HepG2 (cell line): ENCODE results near the gene SHISA9. TPM values are rescaled to one million over a fixed set of nuclear protein-coding genes. Genes with fewer than 3 reads are reported as not detected.
A peak's percentile ranks its signal among the peaks of the same experiment; 100 is the strongest.

Source experiments
- AKAP8 ChIP-seq: sonication (generic); formaldehyde crosslinking; IDR thresholded peaks from 2 replicates; pipeline ENCODE4 v1.5.1; 2020; ENCODE audit warnings: mild to moderate bottlenecking, missing genetic modification reagents
- ATF3 ChIP-seq: sonication (generic); formaldehyde crosslinking; IDR thresholded peaks from 2 replicates; pipeline ENCODE4 v1.4.0; 2020; ENCODE audit warnings: missing genetic modification reagents
- DNMT3B ChIP-seq: conservative IDR thresholded peaks from 2 replicates; pipeline ENCODE4 v1.6.1; 2016; ENCODE audit warnings: missing biosample characterization, control low read depth
- GFI1 ChIP-seq: sonication (generic); formaldehyde crosslinking; IDR thresholded peaks from 2 replicates; pipeline ENCODE4 v1.5.0; 2020; ENCODE audit warnings: missing genetic modification reagents, mild to moderate bottlenecking, borderline replicate concordance
- MYC ChIP-seq: sonication (generic); formaldehyde crosslinking; IDR thresholded peaks from 2 replicates; pipeline ENCODE4 v1.9.0; 2021; ENCODE audit warnings: missing genetic modification reagents, borderline replicate concordance
- NCOA2 ChIP-seq: sonication (generic); formaldehyde crosslinking; IDR thresholded peaks from 2 replicates; pipeline ENCODE4 v1.8.0; 2022; ENCODE audit warnings: inconsistent platforms
- SP5 ChIP-seq: IDR thresholded peaks from 2 replicates; pipeline ENCODE4 v1.6.1; 2016; ENCODE audit warnings: low read depth, borderline replicate concordance
- SRSF9 ChIP-seq: fragments of 200-400 bp; formaldehyde crosslinking; IDR thresholded peaks from 2 replicates; pipeline ENCODE4 v1.6.1; 2018; ENCODE audit warnings: borderline replicate concordance, mild to moderate bottlenecking, low read depth, low read length; ENCODE audit not compliant: insufficient read depth, poor library complexity, severe bottlenecking
- TEAD3 ChIP-seq: optimal IDR thresholded peaks from 2 replicates; pipeline ENCODE3; 2016; ENCODE audit warnings: borderline replicate concordance
- XRCC5 ChIP-seq: fragments of 200-400 bp; formaldehyde crosslinking; optimal IDR thresholded peaks from 2 replicates; pipeline ENCODE3; 2017; ENCODE audit warnings: mild to moderate bottlenecking, low read length
- ZNF121 ChIP-seq: sonication (generic); formaldehyde crosslinking; IDR thresholded peaks from 2 replicates; pipeline ENCODE4 v1.5.0; 2020; ENCODE audit warnings: mild to moderate bottlenecking, missing genetic modification reagents
- ZNF503 ChIP-seq: sonication (generic); formaldehyde crosslinking; IDR thresholded peaks from 2 replicates; pipeline ENCODE4 v1.4.0; 2020; ENCODE audit warnings: missing genetic modification reagents
- ZNF549 ChIP-seq: sonication (generic); formaldehyde crosslinking; IDR thresholded peaks from 2 replicates; pipeline ENCODE4 v1.5.0; 2020; ENCODE audit warnings: missing genetic modification reagents
- ZNF558 ChIP-seq: sonication (generic); formaldehyde crosslinking; IDR thresholded peaks from 2 replicates; pipeline ENCODE4 v1.9.0; 2022; ENCODE audit warnings: mild to moderate bottlenecking, missing genetic modification reagents, borderline replicate concordance
- ZSCAN29 ChIP-seq: sonication (generic); formaldehyde crosslinking; conservative IDR thresholded peaks from 2 replicates; pipeline ENCODE4 v1.4.0; 2020; ENCODE audit warnings: mild to moderate bottlenecking, missing genetic modification reagents
- polyA plus RNA-seq, 8 experiments: library from polyadenylated mRNA; depleted of rRNA in 3 of 8; stranded (reverse) in 7 of 8; unstranded in 1 of 8; fragments of >200 nt; fragmentation: Illumina TruSeq in 4 of 8; extraction: Trizol in 4 of 8; gene quantifications; 2 replicates each; pipeline versions ENCODE4 v1.2.1 to v1.2.3, GENCODE V29; 2011 to 2016; ENCODE audit warnings: low read depth in 4 of 8, missing spikeins in 1 of 8, mixed read lengths in 1 of 8; ENCODE audit not compliant: insufficient read depth in 1 of 8
- total RNA-seq, 5 experiments: library from RNA; depleted of rRNA; stranded (reverse); fragments of >200 nt; fragmentation: Illumina TruSeq; extraction: Trizol; gene quantifications; 2 replicates each; pipeline ENCODE4 v1.2.3, GENCODE V29; 2016; ENCODE audit warnings: low read depth in 1 of 5
- TF ChIP-seq, protein P1 (sequence below): sonication (generic); formaldehyde crosslinking; IDR thresholded peaks from 2 replicates; pipeline ENCODE4 v1.4.0; 2020; ENCODE audit warnings: missing genetic modification reagents
- TF ChIP-seq, protein P2 (sequence below): sonication (generic); formaldehyde crosslinking; IDR thresholded peaks from 2 replicates; pipeline ENCODE4 v1.9.0; 2021; ENCODE audit warnings: mild to moderate bottlenecking, missing genetic modification reagents

Gene SHISA9
- total and polyA plus RNA-seq, 2 of the 13 experiments (the other 11 are each of a cell fraction or from before 2014, with no cell fraction given), result 0.01 TPM; not detected in 1

GRCh38 chr16:13110124-13110796, 208.9 kb downstream of the SHISA9 start (continued):
- TF ChIP-seq ZNF503 (CRISPR knock-in tag) (0 out of 2 replicates have a peak, but pooled peaks have one; percentile 22), ZNF558 (CRISPR knock-in tag) (0 out of 2 replicates have a peak, but pooled peaks have one; percentile 32), MYC (CRISPR knock-in tag) (peak; percentile 58; the same call in 1 of the 2 replicates), ZNF121 (0 out of 2 replicates have a peak, but pooled peaks have one; percentile 17), XRCC5 (peak; percentile 82), NCOA2 (CRISPR knock-in tag) (peak; percentile 86; the same call in 1 of the 2 replicates), AKAP8 (CRISPR knock-in tag) (no peak), GFI1 (CRISPR knock-in tag) (peak; percentile 39; the same call in 1 of the 2 replicates), ATF3 (CRISPR knock-in tag) (peak; percentile 98), TEAD3 (peak; percentile 100), ZNF549 (CRISPR knock-in tag) (no peak), SRSF9 (no peak), SP5 (no peak), ZSCAN29 (CRISPR knock-in tag) (no peak), DNMT3B (no peak)
- TF ChIP-seq, protein P1, sequence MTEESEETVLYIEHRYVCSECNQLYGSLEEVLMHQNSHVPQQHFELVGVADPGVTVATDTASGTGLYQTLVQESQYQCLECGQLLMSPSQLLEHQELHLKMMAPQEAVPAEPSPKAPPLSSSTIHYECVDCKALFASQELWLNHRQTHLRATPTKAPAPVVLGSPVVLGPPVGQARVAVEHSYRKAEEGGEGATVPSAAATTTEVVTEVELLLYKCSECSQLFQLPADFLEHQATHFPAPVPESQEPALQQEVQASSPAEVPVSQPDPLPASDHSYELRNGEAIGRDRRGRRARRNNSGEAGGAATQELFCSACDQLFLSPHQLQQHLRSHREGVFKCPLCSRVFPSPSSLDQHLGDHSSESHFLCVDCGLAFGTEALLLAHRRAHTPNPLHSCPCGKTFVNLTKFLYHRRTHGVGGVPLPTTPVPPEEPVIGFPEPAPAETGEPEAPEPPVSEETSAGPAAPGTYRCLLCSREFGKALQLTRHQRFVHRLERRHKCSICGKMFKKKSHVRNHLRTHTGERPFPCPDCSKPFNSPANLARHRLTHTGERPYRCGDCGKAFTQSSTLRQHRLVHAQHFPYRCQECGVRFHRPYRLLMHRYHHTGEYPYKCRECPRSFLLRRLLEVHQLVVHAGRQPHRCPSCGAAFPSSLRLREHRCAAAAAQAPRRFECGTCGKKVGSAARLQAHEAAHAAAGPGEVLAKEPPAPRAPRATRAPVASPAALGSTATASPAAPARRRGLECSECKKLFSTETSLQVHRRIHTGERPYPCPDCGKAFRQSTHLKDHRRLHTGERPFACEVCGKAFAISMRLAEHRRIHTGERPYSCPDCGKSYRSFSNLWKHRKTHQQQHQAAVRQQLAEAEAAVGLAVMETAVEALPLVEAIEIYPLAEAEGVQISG, result peak; percentile 73
- TF ChIP-seq, protein P2, sequence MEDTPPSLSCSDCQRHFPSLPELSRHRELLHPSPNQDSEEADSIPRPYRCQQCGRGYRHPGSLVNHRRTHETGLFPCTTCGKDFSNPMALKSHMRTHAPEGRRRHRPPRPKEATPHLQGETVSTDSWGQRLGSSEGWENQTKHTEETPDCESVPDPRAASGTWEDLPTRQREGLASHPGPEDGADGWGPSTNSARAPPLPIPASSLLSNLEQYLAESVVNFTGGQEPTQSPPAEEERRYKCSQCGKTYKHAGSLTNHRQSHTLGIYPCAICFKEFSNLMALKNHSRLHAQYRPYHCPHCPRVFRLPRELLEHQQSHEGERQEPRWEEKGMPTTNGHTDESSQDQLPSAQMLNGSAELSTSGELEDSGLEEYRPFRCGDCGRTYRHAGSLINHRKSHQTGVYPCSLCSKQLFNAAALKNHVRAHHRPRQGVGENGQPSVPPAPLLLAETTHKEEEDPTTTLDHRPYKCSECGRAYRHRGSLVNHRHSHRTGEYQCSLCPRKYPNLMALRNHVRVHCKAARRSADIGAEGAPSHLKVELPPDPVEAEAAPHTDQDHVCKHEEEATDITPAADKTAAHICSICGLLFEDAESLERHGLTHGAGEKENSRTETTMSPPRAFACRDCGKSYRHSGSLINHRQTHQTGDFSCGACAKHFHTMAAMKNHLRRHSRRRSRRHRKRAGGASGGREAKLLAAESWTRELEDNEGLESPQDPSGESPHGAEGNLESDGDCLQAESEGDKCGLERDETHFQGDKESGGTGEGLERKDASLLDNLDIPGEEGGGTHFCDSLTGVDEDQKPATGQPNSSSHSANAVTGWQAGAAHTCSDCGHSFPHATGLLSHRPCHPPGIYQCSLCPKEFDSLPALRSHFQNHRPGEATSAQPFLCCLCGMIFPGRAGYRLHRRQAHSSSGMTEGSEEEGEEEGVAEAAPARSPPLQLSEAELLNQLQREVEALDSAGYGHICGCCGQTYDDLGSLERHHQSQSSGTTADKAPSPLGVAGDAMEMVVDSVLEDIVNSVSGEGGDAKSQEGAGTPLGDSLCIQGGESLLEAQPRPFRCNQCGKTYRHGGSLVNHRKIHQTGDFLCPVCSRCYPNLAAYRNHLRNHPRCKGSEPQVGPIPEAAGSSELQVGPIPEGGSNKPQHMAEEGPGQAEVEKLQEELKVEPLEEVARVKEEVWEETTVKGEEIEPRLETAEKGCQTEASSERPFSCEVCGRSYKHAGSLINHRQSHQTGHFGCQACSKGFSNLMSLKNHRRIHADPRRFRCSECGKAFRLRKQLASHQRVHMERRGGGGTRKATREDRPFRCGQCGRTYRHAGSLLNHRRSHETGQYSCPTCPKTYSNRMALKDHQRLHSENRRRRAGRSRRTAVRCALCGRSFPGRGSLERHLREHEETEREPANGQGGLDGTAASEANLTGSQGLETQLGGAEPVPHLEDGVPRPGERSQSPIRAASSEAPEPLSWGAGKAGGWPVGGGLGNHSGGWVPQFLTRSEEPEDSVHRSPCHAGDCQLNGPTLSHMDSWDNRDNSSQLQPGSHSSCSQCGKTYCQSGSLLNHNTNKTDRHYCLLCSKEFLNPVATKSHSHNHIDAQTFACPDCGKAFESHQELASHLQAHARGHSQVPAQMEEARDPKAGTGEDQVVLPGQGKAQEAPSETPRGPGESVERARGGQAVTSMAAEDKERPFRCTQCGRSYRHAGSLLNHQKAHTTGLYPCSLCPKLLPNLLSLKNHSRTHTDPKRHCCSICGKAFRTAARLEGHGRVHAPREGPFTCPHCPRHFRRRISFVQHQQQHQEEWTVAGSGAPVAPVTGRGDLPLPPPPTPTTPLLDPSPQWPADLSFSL (CRISPR knock-in tag), result no peak
